GM12875 (cell line): ENCODE data around the gene TMEM132D.

ENCODE experiments used
- H3K4me3 ChIP-seq: one replicate; pipeline ENCODE4 v1.5.1; 2011; ENCODE audit warnings: low read depth, low read length, control low read depth
- TF ChIP-seq, protein P1 (sequence below): IDR thresholded peaks from 2 replicates; pipeline ENCODE4 v1.5.1; 2011; ENCODE audit warnings: low read depth, mild to moderate bottlenecking, control low read depth, inconsistent platforms, low read length, moderate library complexity, borderline replicate concordance; ENCODE audit not compliant: insufficient read depth

TMEM132D gene

DNA sequence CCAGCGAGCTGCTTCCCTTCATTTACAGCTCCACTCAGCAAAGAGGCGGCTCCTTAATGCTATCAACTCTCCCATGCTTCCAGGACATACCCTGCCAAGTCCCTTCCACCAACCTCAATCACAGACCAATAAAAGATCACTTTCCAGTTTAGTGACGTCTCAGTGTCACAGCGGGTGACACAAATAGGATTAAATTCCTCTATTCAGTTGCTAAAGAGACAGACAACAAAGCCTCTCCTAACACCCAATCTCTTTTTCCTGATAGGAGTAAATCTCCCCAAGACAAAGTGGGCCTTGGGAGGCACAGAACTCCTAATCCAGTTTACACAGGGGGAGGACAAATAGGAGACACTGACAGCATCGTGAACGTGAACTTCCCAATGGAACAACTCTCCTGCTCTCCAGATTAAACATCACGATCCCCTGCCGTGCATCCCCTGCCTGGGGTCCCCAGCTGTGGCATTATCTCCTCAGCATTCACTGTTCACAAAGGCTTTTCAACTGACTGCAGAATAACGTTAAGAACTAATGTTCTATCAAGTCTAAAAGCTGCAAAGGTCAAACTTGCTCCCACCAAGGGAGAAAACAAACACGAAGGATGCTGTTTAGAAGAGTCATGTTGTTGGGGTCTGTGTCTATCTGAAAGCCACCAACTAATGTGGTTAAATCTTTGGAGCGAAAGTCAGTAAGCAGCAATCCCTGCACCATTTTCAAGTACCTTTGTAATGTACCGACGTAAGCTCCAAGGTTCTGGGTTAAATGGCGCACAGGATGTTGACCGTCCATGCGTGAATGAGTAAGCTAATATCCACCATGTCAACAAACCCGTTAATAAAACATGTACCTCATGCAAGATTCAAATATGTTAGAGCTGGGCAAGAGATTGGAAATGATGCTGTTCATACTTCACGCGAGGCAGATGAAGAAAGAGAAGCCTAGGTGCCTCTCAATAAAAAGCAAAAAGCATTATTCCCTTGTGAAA is 31.5 kb downstream of the TMEM132D start:
- no peak overlapping the region for H3K4me3 ChIP-seq

DNA sequence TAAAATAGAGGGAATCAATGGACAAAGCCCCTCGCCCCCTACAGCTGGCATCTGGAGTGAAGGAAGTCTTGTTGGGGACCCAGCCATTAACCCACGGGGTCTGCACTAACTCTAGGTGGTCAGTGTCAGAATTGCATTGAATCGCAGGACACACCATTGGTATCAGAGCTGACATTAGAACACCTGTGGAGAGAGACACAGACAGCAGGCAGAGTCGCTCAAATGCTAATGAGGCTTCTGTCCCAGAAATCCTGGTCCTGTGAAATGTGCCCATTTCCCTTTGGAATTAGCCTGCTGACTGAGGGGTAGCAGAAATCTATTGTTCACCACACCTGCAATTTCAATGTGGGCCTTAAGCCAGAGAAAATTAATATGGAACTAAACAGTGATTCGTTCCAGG is 33.0 kb downstream of the TMEM132D start:
- H3K4me3 ChIP-seq = no peak overlapping the region
- TF ChIP-seq, protein P1, sequence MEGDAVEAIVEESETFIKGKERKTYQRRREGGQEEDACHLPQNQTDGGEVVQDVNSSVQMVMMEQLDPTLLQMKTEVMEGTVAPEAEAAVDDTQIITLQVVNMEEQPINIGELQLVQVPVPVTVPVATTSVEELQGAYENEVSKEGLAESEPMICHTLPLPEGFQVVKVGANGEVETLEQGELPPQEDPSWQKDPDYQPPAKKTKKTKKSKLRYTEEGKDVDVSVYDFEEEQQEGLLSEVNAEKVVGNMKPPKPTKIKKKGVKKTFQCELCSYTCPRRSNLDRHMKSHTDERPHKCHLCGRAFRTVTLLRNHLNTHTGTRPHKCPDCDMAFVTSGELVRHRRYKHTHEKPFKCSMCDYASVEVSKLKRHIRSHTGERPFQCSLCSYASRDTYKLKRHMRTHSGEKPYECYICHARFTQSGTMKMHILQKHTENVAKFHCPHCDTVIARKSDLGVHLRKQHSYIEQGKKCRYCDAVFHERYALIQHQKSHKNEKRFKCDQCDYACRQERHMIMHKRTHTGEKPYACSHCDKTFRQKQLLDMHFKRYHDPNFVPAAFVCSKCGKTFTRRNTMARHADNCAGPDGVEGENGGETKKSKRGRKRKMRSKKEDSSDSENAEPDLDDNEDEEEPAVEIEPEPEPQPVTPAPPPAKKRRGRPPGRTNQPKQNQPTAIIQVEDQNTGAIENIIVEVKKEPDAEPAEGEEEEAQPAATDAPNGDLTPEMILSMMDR = no peak

More for the DNA sequence above, 31.5 kb downstream of the TMEM132D start:
- TF ChIP-seq, protein P1 = no peak

DNA sequence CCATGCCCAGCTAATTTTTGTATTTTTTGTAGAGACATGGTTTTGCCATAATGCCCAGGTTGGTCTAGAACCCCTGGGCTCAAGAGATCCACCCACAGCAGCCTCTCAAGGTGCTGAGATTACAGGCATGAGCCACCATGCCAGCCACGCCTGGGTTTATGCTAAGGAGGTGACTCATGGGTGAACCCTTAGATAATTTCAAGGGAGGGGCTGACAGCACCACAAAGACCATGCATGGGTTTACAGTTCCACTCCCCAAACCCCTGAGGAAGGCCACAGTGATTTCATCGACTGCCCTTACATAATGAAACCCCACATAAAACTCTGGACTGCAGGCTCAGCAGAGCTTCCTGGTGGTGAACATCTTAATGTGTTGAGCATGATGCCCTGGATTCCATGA is 33.7 kb downstream of the TMEM132D start:
- TF ChIP-seq, protein P1 = no peak
- no peak overlapping the region for H3K4me3 ChIP-seq

DNA sequence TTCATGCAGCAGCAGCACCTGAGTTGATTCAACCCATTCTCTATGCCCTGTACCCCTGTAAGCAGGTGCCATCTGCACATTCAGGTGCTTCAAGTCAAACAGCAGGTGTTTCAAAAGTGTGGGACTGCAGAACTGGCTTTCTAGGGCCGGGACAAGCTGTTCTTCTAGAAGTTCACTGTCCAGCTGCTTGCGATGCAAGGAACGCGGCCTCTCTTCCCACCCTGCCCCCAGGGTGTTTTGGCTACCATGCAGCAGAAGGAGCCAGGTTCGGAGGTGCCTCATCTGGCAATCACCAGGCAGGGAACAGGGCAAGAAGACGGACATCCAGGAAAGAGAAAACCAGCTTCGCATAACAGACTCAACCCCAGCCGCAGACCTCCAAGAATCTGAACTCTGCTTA is 35.2 kb downstream of the TMEM132D start:
- no peak overlapping the region for H3K4me3 ChIP-seq
- TF ChIP-seq, protein P1 = no peak

DNA sequence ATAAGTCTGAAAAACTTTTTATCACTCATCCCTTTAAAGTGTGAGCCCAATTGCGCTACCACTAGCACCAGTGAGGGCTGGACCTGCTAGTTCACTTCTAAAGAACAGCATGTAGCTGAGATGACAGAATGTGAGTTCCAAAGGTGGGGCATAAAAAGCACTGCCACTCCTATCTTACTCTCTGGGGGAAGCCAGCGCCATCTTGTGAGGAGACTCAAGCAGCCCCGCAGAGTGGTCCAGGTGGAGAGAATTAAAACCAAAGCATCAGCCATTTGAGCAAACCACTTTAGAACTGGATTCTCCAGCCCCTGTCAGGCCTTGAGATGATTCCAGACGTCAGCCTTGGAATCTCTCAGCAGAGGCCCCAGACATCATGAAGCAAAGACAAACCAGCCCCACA is 39.9 kb downstream of the TMEM132D start:
- TF ChIP-seq, protein P1 = no peak
- H3K4me3 ChIP-seq = no peak overlapping the region

DNA sequence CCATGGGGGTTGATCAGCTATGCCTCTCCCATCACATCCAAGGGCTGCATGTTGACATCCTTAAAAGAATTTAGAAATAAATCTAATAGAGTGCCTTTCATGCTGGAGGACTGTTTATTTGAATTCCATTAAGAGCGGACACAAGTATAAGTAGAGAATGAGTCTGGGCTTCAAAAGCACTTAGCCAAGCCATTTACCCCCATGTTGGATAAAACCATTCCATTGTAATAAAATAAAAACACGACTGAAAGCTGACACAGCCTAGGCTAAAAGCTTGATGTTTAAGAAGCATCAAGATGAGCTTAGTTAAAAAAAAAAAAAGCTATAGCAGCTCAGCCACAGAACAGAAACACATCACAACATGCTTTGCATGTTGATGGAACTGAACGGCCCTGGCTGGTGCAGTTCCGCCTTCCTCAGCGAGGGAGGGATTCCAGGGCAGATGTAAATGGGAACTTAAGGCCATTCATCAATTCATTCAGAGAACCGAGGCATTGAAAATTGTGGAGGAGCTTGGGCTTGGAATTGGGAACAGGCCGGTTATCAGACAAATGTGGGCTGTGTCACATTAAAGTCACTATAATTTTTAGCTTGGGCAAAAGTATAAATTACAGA is 41.2 kb downstream of the TMEM132D start:
- TF ChIP-seq, protein P1 = no peak

More for the DNA sequence above, 41.2 kb downstream of the TMEM132D start:
- no peak overlapping the region for H3K4me3 ChIP-seq
